ENCODE measurements around the gene THSD4.

Gene THSD4

DNA sequence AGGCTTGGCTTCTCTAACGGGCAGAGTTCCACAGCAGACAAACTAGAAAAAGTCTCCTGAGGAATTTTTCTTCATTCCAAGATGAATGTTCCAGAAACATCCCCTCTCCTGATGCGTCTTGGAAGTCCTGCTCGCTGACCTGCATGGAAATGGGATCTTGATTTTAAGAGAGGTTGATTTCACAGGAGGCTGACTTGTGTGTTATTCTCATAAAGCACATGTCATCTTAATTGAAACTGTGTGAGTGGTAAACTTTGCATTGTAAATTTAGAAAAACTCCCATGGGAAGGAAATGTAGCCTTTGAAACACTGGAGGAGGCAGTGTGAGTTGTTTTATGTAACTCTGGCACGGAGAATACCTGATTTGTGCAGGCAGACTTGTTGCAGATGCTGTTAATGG is 357.3 kb downstream of the THSD4 start:
- no peak for DNase-seq

DNA sequence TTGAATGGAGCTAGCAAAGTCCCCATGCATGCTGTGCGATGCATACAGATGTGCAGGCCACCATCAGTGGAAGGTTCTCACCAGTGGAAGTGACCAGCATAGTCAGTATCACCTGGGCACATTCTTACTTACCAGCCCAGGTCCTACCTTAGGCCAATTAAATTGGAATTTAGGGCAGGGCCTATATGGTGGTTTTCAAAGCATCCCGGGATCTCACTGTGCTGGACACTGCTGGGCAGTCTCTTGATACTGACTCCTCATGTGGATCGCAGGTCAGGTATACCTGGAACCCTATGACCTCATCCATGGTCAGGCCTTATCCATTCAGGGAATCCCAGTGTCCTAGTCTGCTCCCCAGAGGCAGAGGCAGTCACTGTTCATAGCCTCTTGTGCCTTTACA is 358.5 kb downstream of the THSD4 start:
- DNase-seq = no peak

- no peak for DNase-seq
Measured at GRCh38 chr15:71476823-71477222, 361.6 kb downstream of the THSD4 start.

DNA sequence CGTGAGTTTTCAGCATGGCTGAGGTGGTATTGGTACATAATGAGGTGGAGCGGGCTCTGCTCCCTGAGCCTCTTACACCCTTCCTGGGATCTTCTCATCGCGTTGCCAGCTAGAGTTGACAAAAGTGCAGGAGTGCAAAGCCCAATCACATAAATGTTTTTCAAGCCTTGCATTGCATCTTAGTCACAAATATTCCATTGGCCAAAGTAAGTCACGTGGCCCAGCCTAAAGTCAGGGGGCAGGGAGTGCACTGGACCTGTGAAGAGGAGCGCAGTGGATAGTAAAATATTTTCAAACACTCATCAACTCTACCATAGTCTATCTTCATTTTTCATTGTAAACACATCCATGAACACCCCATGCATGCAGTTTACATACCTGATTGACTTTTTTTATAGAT is 365.3 kb downstream of the THSD4 start:
- no peak for DNase-seq

DNA sequence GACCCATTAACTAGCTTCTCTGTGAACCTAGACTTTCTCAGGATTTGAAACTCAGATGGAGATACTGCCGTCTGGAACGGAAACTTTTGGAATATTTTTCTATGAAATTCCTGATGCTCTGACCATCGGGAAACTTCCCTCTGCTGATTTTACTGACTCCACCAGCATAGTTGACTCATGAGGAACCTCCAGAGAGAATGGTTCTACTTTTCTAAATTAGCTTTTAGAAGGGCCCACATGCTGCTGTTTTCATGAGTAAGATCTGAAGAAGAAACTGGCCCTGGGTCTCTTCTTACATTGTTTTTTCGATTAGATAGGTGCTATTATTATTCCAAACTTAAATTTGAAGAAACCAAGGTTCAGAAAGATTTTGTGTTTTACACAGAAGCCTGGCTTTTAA is 368.8 kb downstream of the THSD4 start:
- no peak for DNase-seq

DNA sequence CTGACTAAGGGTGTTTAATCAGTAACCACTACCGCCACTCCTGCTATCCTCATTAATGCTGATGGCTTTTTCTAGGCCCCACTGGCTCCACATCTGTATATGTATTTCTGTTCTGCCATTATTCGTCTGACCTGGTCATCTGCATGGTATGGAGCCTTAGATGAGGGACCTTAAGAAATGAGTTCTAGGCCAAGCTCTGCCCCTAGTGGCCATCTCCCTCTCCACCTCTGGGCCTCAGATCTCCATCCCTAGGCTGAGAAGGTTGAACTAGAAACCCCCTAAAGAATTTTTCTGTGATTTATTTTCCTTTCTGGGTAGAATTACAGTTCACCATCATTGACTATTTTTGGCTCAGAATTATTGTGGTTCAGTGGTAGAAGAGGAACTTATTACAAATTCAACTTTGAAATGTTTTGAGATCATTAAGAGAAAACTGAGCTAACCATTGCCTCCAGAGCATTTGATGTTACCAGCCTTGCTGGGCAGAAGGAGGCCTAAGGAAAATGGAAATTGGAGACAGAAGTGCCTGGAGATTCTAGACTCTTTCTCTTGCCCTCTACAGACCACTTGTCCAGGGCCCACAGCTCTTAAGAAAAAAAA is 369.9 kb downstream of the THSD4 start:
- no peak for DNase-seq

- no peak for DNase-seq
Measured at GRCh38 chr15:71489570-71489969, 374.3 kb downstream of the THSD4 start.

DNA sequence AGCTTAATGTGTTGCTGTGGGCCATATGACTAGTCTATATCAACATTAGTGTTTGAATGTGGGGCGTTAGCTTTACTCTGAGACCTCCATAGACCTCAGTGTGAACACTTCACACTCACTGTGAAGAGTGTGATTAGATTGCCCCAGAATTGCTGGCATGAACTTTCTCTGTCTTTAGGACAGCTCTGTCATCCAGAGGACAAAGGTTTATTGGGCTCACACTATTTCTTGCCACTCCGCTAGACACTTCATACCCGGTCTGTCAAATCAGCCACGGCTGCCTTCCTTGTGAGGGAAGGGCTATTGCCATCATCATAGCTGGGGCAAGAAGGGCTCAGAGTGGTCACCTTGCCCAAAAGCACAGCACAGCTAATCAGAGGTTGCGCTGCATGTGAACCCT is 378.3 kb downstream of the THSD4 start:
- DNase-seq = no peak

GRCh38 chr15:71494563-71495397 is 379.5 kb downstream of the THSD4 start:
- DNase-seq = no peak

GRCh38 chr15:71495398-71495780 is 380.1 kb downstream of the THSD4 start:
- DNase-seq = no peak

GRCh38 chr15:71496336-71496955 is 381.2 kb downstream of the THSD4 start:
- DNase-seq = no peak

- no peak for DNase-seq
Measured at GRCh38 chr15:71501344-71502076, 386.2 kb downstream of the THSD4 start.

GRCh38 chr15:71502077-71502432 is 386.8 kb downstream of the THSD4 start:
- DNase-seq = no peak

DNA sequence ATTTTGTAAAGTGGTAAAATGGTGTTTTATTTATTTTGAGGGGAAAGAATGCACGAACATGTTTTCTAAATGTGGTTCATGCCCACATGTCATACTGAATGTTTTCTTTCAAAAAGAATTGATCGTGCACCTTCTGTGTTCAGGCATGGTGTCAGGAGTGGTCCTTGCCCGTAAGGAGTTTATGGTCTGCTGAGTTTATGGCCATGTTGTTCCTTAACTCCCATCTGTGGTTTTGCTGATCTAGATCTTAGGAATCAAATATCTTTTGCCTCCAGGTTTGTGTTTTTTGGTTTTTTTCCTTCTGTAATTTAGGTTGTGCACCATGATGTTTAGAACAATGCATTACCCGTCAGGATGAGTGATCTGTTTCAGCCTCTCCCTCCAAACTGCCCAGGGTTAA is 390.7 kb downstream of the THSD4 start:
- no peak for DNase-seq

- no peak for DNase-seq
Measured at GRCh38 chr15:71506946-71507345, 391.7 kb downstream of the THSD4 start.

GRCh38 chr15:71508081-71508682 is 392.9 kb downstream of the THSD4 start:
- no peak for DNase-seq

DNA sequence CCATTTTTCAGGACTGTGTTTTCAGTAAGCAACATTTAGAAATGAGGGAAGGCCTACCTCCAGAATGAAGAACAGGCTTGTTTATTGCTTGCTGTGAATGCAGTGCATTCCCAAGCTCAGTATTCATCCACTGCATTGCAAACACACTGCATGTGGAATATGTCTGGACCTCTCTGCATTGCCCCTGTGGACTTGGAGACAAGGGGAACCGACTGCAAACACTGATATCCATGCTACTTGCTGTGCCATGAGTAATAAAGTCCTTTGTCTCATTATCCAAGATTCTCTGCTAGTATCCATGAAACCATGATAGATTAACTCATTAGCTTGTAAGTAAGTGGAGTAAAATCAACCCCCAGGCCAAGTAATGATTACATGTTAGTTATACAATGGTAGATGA is 393.9 kb downstream of the THSD4 start:
- no peak for DNase-seq

- DNase-seq = no peak
Measured at GRCh38 chr15:71510763-71511162, 395.5 kb downstream of the THSD4 start.

GRCh38 chr15:71511796-71512681 is 396.8 kb downstream of the THSD4 start:
- no peak for DNase-seq

GRCh38 chr15:71512682-71513006 is 397.4 kb downstream of the THSD4 start:
- DNase-seq = no peak

DNA sequence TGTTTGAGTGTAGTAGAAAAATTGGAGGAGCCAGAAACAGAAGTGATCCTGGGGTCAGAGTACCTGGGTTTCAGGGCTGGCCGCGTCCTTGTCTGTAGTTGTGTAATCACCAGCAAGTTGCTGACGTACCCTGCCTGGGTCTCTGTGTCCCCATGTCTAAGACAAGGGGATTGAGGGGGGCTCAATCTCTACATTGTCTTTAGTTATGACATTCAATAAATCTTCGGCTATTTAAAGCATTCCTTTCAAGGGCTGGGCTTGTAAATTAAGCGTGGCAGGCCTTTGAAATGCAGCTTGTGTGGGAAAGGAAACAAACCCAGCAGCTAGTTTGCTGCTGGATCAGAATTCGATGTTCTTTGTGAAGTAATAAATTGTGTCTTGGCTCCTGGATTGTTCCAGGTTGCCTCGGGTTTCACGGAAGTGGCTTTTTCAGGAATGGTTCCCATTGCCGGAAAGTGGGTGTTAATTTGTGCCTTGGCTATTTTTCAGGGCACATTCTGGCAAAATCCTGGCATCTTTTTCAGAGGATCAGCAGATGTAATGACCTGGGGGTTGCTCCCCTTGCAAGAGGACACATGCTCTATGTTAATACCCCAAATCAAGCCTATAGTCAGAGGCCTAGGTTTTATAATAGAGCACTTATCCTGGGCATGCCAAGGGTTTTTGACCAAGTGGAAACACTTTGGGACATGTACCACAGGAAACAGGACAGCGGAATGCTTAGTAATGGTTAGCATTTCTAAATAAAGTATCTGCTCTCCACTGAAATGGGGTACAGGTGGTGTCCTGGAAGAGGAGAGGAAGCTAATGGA is 400.3 kb downstream of the THSD4 start:
- DNase-seq = no peak
